T-cell (primary cell): ENCODE measurements around the gene SNX30. TPM values are rescaled to one million over a fixed set of nuclear protein-coding genes. Genes with fewer than 3 reads are reported as not detected.

Experiments
- ATAC-seq, 4 experiments: fragments of 200-7000 bp in 3 of 4; fragments of 150-1000 bp in 1 of 4; cut with Tn5 transposase; replicated peaks in 1 of 4; 1 replicate in 3 of 4; 2 replicates in 1 of 4; pipeline ENCODE4 v1.10.0; 2021; ENCODE audit warnings: moderate library complexity in 3 of 4, mild to moderate bottlenecking in 2 of 4, moderate number of reproducible peaks in 1 of 4
- CTCF ChIA-PET, 2 donors: fragments of 300-600 bp; sonication (Branson Sonifier 250); formaldehyde crosslinking; loops; one replicate each; lab custom pipeline; 2022; ENCODE audit warnings: antibody characterized with exemption in 2 of 2; lab: Charles Lee
- POLR2A ChIA-PET, 2 donors: fragments of 300-600 bp; sonication (Branson Sonifier 250); formaldehyde crosslinking; loops; one replicate each; lab custom pipeline; 2022; ENCODE audit warnings: antibody characterized with exemption in 2 of 2; lab: Charles Lee
- DNase-seq, 35 experiments: peaks; one replicate each; pipeline versions ENCODE4 v3.0.0 to v3.0.0-alpha.2; 2013 to 2023
- H3K27ac ChIP-seq: one replicate; pipeline ENCODE4 v1.5.1; 2013; ENCODE audit warnings: low read length
- H3K27me3 ChIP-seq, 2 experiments: replicated peaks in 1 of 2; 1 replicate in 1 of 2; 2 replicates in 1 of 2; pipeline versions ENCODE4 v1.6.1 to v1.7.0; 2013; ENCODE audit warnings: low read length in 1 of 2, mixed read lengths in 1 of 2; ENCODE audit not compliant: control insufficient read depth in 2 of 2, insufficient read depth in 2 of 2; ENCODE audit errors: extremely low read depth in 1 of 2
- H3K36me3 ChIP-seq, 2 donors: 1 replicate in 1 of 2; 2 replicates in 1 of 2; pipeline versions ENCODE4 v1.6.1 to v1.7.0; 2013; ENCODE audit warnings: low read length in 1 of 2; ENCODE audit not compliant: control insufficient read depth in 2 of 2, insufficient read depth in 1 of 2; ENCODE audit errors: extremely low read depth in 1 of 2
- H3K4me1 ChIP-seq, 2 experiments: 1 replicate in 1 of 2; 2 replicates in 1 of 2; pipeline versions ENCODE4 v1.6.1 to v1.7.0; 2013; ENCODE audit warnings: low read length in 2 of 2, mixed read lengths in 1 of 2; ENCODE audit not compliant: insufficient read depth in 2 of 2, control insufficient read depth in 1 of 2; ENCODE audit errors: extremely low read depth in 1 of 2
- H3K4me3 ChIP-seq, 2 donors: 1 replicate in 1 of 2; 2 replicates in 1 of 2; pipeline versions ENCODE4 v1.5.1 to v1.7.0; 2013; ENCODE audit warnings: mild to moderate bottlenecking in 2 of 2, low read length in 1 of 2, moderate library complexity in 1 of 2; ENCODE audit not compliant: control insufficient read depth in 1 of 2; ENCODE audit errors: extremely low read depth in 1 of 2
- H3K9me3 ChIP-seq: 2 replicates; pipeline ENCODE4 v1.7.0; 2013
- H3K27ac Mint-ChIP-seq, 2 donors: one replicate each; pipeline ENCODE4 v1.8.0; 2020 to 2021; ENCODE audit warnings: mild to moderate bottlenecking in 2 of 2, mixed read lengths in 2 of 2
- H3K27me3 Mint-ChIP-seq, 2 donors: one replicate each; pipeline ENCODE4 v1.8.0; 2021 to 2022; ENCODE audit warnings: mixed read lengths in 2 of 2
- H3K36me3 Mint-ChIP-seq: one replicate; pipeline ENCODE4 v1.8.0; 2021; ENCODE audit warnings: mixed read lengths
- H3K4me1 Mint-ChIP-seq, 3 donors: one replicate each; pipeline ENCODE4 v1.8.0; 2020 to 2022; ENCODE audit warnings: mixed read lengths in 3 of 3, mild to moderate bottlenecking in 1 of 3
- H3K4me3 Mint-ChIP-seq, 3 donors: one replicate each; pipeline ENCODE4 v1.8.0; 2020 to 2022; ENCODE audit warnings: mild to moderate bottlenecking in 3 of 3, mixed read lengths in 3 of 3, moderate library complexity in 3 of 3
- H3K9me3 Mint-ChIP-seq, 3 donors: one replicate each; pipeline ENCODE4 v1.8.0; 2020 to 2022; ENCODE audit warnings: mixed read lengths in 3 of 3
- WGBS: methylation state at CpG from one replicate; pipeline ENCODE4 v1.1.5; 2013; ENCODE audit warnings: missing lambda C conversion rate; ENCODE audit not compliant: insufficient coverage; 5-methylcytosine and 5-hydroxymethylcytosine counted together
- total RNA-seq, 35 experiments: library from RNA in 6 of 35; stranded (reverse) in 6 of 35; fragments of 120-200 nt in 1 of 35; gene quantifications; one replicate each; pipeline versions ENCODE4 v1.2.1 to v1.2.4 and lab custom pipeline; 2013 to 2026

SNX30 gene
- total RNA-seq, 5 donors from 2014 or later (not counting 1 experiment from before 2014, with no cell fraction given) = 8.9 to 11.7 (median 10.0) TPM

DNA sequence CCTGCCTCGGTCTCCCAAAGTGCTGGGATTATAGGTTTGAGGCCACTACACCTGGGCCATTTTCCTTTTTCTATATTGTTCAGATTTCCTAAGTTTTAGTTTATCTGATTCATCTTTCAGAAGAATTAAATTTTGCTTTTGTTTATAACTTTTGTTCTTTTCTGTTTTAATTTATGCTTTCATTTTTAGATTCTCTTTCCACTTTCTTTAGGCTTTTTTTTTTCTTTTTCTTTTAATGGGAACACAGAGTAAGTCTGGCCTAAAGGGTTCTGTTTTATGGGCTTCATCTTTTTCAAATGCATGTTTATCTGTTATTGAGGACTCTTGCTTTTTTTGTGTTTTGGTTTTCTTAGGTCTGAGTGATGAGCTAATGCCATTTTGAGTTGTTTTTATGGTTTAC is 42.1 kb downstream of the SNX30 start:
- no peak overlapping the region for H3K27ac ChIP-seq
- no peaks in the 10 kb centered on the region for H3K27me3 Mint-ChIP-seq
- no peak overlapping the region for H3K4me3 Mint-ChIP-seq
- H3K4me1 ChIP-seq = peaks cover 0 to 3% of the 10 kb centered on the region in 2 experiments
- H3K9me3 ChIP-seq = no peaks in the 10 kb centered on the region
- H3K27ac Mint-ChIP-seq = no peak overlapping the region
- no peak for ATAC-seq
- no peaks in the 10 kb centered on the region for H3K27me3 ChIP-seq
- 100% methylated on average over 1 of the region's 1 CpG for WGBS
- peaks cover 14 to 18% (median 16%) of the 10 kb centered on the region in 3 donors for H3K4me1 Mint-ChIP-seq
- no peaks in the 10 kb centered on the region for H3K9me3 Mint-ChIP-seq
- H3K4me3 ChIP-seq = no peak overlapping the region
- CTCF ChIA-PET = interaction anchor here (0.6 to 3.1 kb wide), 13 partner anchors 75 to 1052 kb away, joined by 3 to 26 read pairs (median 4); partner anchors contain the start of gene INIP (in 1 of the 2)
- no peaks in the 10 kb centered on the region for H3K36me3 ChIP-seq
- DNase-seq = no peak
- H3K36me3 Mint-ChIP-seq = no peaks in the 10 kb centered on the region
- POLR2A ChIA-PET = no interaction called here

- WGBS = 42% methylated on average over 2 of the region's 5 CpGs
Observed at GRCh38 chr9:112793213-112793810, 42.8 kb downstream of the SNX30 start.

GRCh38 chr9:112794731-112795130 is 44.2 kb downstream of the SNX30 start:
- Histone ChIP-seq H3K27me3 (no peaks in the 10 kb centered on the region), H3K27ac (no peak overlapping the region), H3K9me3 (no peaks in the 10 kb centered on the region), H3K4me1 (peaks cover 0 to 3% of the 10 kb centered on the region in 2 experiments), H3K36me3 (no peaks in the 10 kb centered on the region), H3K4me3 (no peak overlapping the region)
- no peak for DNase-seq
- no peak for ATAC-seq
- no peak overlapping the region for H3K4me3 Mint-ChIP-seq
- H3K4me1 Mint-ChIP-seq = peaks cover 7 to 14% (median 9%) of the 10 kb centered on the region in 3 donors
- ChIA-PET CTCF (no interaction called here), POLR2A (interaction anchor here in 1 of 2 donors (0.6 kb wide), 1 partner anchor 1440 kb away, joined by 9 read pairs; no protein-coding TSS in a partner anchor)
- no peak overlapping the region for H3K27ac Mint-ChIP-seq
- no peaks in the 10 kb centered on the region for H3K9me3 Mint-ChIP-seq
- H3K27me3 Mint-ChIP-seq = no peaks in the 10 kb centered on the region
- H3K36me3 Mint-ChIP-seq = no peaks in the 10 kb centered on the region

More at GRCh38 chr9:112793213-112793810, 42.8 kb downstream of the SNX30 start:
- Histone ChIP-seq H3K4me1 (peaks cover 0 to 3% of the 10 kb centered on the region in 2 experiments), H3K9me3 (no peaks in the 10 kb centered on the region), H3K36me3 (no peaks in the 10 kb centered on the region), H3K27me3 (no peaks in the 10 kb centered on the region), H3K27ac (no peak overlapping the region), H3K4me3 (no peak overlapping the region)
- no peaks in the 10 kb centered on the region for H3K9me3 Mint-ChIP-seq
- no peak overlapping the region for H3K27ac Mint-ChIP-seq
- POLR2A ChIA-PET = no interaction called here
- ATAC-seq (peak; percentile 81 to 96 (median 93)), DNase-seq (peak; percentile 58 to 85 (median 79))
- H3K36me3 Mint-ChIP-seq = no peaks in the 10 kb centered on the region
- no peaks in the 10 kb centered on the region for H3K27me3 Mint-ChIP-seq
- CTCF ChIA-PET = interaction anchor here (0.6 to 3.1 kb wide), 14 partner anchors 73 to 1053 kb away, joined by 3 to 26 read pairs (median 4); partner anchors contain the start of gene INIP (in 1 of the 2)
- no peak overlapping the region for H3K4me3 Mint-ChIP-seq
- H3K4me1 Mint-ChIP-seq = peaks cover 14 to 16% (median 15%) of the 10 kb centered on the region in 3 donors

- H3K27me3 ChIP-seq = no peaks in the 10 kb centered on the region
- no peaks in the 10 kb centered on the region for H3K9me3 ChIP-seq
- H3K4me3 ChIP-seq = no peak overlapping the region
- ChIA-PET CTCF (no interaction called here), POLR2A (no interaction called here)
- H3K4me1 ChIP-seq = peaks cover 0 to 3% of the 10 kb centered on the region in 2 experiments
- no peaks in the 10 kb centered on the region for H3K9me3 Mint-ChIP-seq
- ATAC-seq = no peak
- 44% methylated on average over 2 of the region's 4 CpGs for WGBS
- no peak for DNase-seq
- H3K27ac Mint-ChIP-seq = no peak overlapping the region
- no peaks in the 10 kb centered on the region for H3K36me3 ChIP-seq
- H3K27ac ChIP-seq = no peak overlapping the region
- no peaks in the 10 kb centered on the region for H3K27me3 Mint-ChIP-seq
- no peak overlapping the region for H3K4me3 Mint-ChIP-seq
- H3K4me1 Mint-ChIP-seq = peaks cover 2 to 14% (median 8%) of the 10 kb centered on the region in 3 donors
- H3K36me3 Mint-ChIP-seq = no peaks in the 10 kb centered on the region
Observed at GRCh38 chr9:112795921-112796320, 45.4 kb downstream of the SNX30 start.

GRCh38 chr9:112796485-112796884 is 45.9 kb downstream of the SNX30 start:
- DNase-seq (no peak), ATAC-seq (no peak)
- ChIA-PET CTCF (interaction anchor here in 1 of 2 donors (0.6 kb wide), 1 partner anchor 254 kb away, joined by 3 read pairs; no protein-coding TSS in a partner anchor), POLR2A (no interaction called here)
- H3K27me3 ChIP-seq = no peaks in the 10 kb centered on the region
- Mint-ChIP-seq H3K27me3 (no peaks in the 10 kb centered on the region), H3K36me3 (no peaks in the 10 kb centered on the region), H3K4me3 (no peak overlapping the region), H3K4me1 (peaks cover 2 to 14% (median 8%) of the 10 kb centered on the region in 3 donors), H3K9me3 (no peaks in the 10 kb centered on the region), H3K27ac (no peak overlapping the region)
- 96% methylated on average over 4 of the region's 8 CpGs for WGBS
- H3K27ac ChIP-seq = no peak overlapping the region
- no peaks in the 10 kb centered on the region for H3K36me3 ChIP-seq
- no peak overlapping the region for H3K4me3 ChIP-seq
- H3K4me1 ChIP-seq = peaks cover 0 to 3% of the 10 kb centered on the region in 2 experiments
- H3K9me3 ChIP-seq = no peaks in the 10 kb centered on the region

GRCh38 chr9:112809351-112809848 is 58.8 kb downstream of the SNX30 start:
- Mint-ChIP-seq H3K4me3 (no peak overlapping the region), H3K36me3 (peaks cover 22% of the 10 kb centered on the region), H3K27ac (no peak overlapping the region), H3K27me3 (no peaks in the 10 kb centered on the region), H3K9me3 (no peaks in the 10 kb centered on the region), H3K4me1 (peaks cover 2 to 5% (median 3%) of the 10 kb centered on the region in 3 donors)
- ChIA-PET POLR2A (no interaction called here), CTCF (no interaction called here)
- WGBS = 88% methylated on average over 6 of the region's 7 CpGs
- H3K36me3 ChIP-seq = peaks cover 4 to 6% of the 10 kb centered on the region in 2 donors
- no peak for DNase-seq
- no peak overlapping the region for H3K27ac ChIP-seq
- no peaks in the 10 kb centered on the region for H3K9me3 ChIP-seq
- no peak overlapping the region for H3K4me3 ChIP-seq
- peaks cover 0 to 2% of the 10 kb centered on the region in 2 experiments for H3K4me1 ChIP-seq
- H3K27me3 ChIP-seq = no peaks in the 10 kb centered on the region
- peak in 1 of 4 experiments; percentile 29 for ATAC-seq
